ENCODE results near the gene MAPK8IP1. TPM values are rescaled to one million over a fixed set of nuclear protein-coding genes. Genes with fewer than 3 reads are reported as not detected.
A peak's percentile ranks its signal among the peaks of the same experiment; 100 is the strongest.

The MAPK8IP1 gene
- total RNA-seq, 1 donor = 6.5 TPM

GRCh38 chr11:45846974-45847910 lies 38.2 kb upstream of the MAPK8IP1 start, which contains the start of gene CRY2:
TSS of gene CRY2 (plus strand) at chr11:45847475. CDS start at chr11:45847491, 16 bp downstream.
- peak; percentile 99 for DNase-seq (ENCODE audit: low read depth)
- H3K4me3 ChIP-seq (ENCODE audit: low read depth, low read length) = peak within 1 kb of the TSS; percentile 92
- TF ChIP-seq CTCF (IDR thresholded peaks at IDR 0.05; ENCODE audit: insufficient read depth, low read depth, low read length) = no peak

GRCh38 chr11:45847911-45848316 lies 37.5 kb upstream of the MAPK8IP1 start:
- peak overlapping the region; percentile 92 for H3K4me3 ChIP-seq (ENCODE audit: low read depth, low read length)
- peak; percentile 80 for DNase-seq (ENCODE audit: low read depth)
- no peak for TF ChIP-seq CTCF (IDR thresholded peaks at IDR 0.05; ENCODE audit: insufficient read depth, low read depth, low read length)

- H3K4me3 ChIP-seq (ENCODE audit: low read depth, low read length) = peak overlapping the region; percentile 92
- TF ChIP-seq CTCF (IDR thresholded peaks at IDR 0.05; ENCODE audit: insufficient read depth, low read depth, low read length) = no peak
- no peak for DNase-seq (ENCODE audit: low read depth)
These were observed 36.8 kb upstream of the MAPK8IP1 start for GRCh38 chr11:45848654-45849081.

GRCh38 chr11:45850446-45850845 lies 35.0 kb upstream of the MAPK8IP1 start:
- DNase-seq (ENCODE audit: low read depth) = peak; percentile 18
- TF ChIP-seq CTCF (IDR thresholded peaks at IDR 0.05; ENCODE audit: insufficient read depth, low read depth, low read length) = no peak
- no peak overlapping the region for H3K4me3 ChIP-seq (ENCODE audit: low read depth, low read length)

- no peak overlapping the region for H3K4me3 ChIP-seq (ENCODE audit: low read depth, low read length)
- no peak for DNase-seq (ENCODE audit: low read depth)
- no peak for TF ChIP-seq CTCF (IDR thresholded peaks at IDR 0.05; ENCODE audit: insufficient read depth, low read depth, low read length)
These were observed 34.2 kb upstream of the MAPK8IP1 start for GRCh38 chr11:45851228-45851627.

- TF ChIP-seq CTCF (IDR thresholded peaks at IDR 0.05; ENCODE audit: insufficient read depth, low read depth, low read length) = no peak
- no peak overlapping the region for H3K4me3 ChIP-seq (ENCODE audit: low read depth, low read length)
- no peak for DNase-seq (ENCODE audit: low read depth)
These were observed 33.3 kb upstream of the MAPK8IP1 start for GRCh38 chr11:45852018-45852711.

Data from fibroblast of villous mesenchyme (primary cell).